Esophagus (tissue), 2 donors: ENCODE measurements around the gene SCN5A. TPM values are rescaled to one million over a fixed set of nuclear protein-coding genes. Genes with fewer than 3 reads are reported as not detected.

Source experiments
- H3K27ac ChIP-seq, 2 donors: one replicate each; pipeline ENCODE4 v1.5.1; 2013; ENCODE audit warnings: low read depth in 2 of 2, mild to moderate bottlenecking in 2 of 2, inconsistent platforms in 1 of 2, low read length in 1 of 2, moderate library complexity in 1 of 2
- H3K27me3 ChIP-seq, 2 donors: one replicate each; pipeline ENCODE4 v1.6.1; 2013; ENCODE audit warnings: low read length in 2 of 2, control low read depth in 1 of 2, mild to moderate bottlenecking in 1 of 2; ENCODE audit not compliant: insufficient read depth in 2 of 2, control insufficient read depth in 1 of 2
- H3K36me3 ChIP-seq, 2 donors: one replicate each; pipeline ENCODE4 v1.6.1; 2013; ENCODE audit warnings: low read length in 1 of 2; ENCODE audit not compliant: control insufficient read depth in 2 of 2, insufficient read depth in 2 of 2
- H3K4me1 ChIP-seq, 2 donors: one replicate each; pipeline ENCODE4 v1.6.1; 2013; ENCODE audit warnings: low read length in 1 of 2; ENCODE audit not compliant: control insufficient read depth in 2 of 2, insufficient read depth in 2 of 2
- H3K4me3 ChIP-seq, 2 donors: one replicate each; pipeline ENCODE4 v1.5.1; 2013; ENCODE audit warnings: low read length in 2 of 2, mild to moderate bottlenecking in 2 of 2, low read depth in 1 of 2, moderate library complexity in 1 of 2
- H3K9me3 ChIP-seq, 2 donors: one replicate each; pipeline ENCODE4 v1.6.1; 2013; ENCODE audit warnings: mild to moderate bottlenecking in 2 of 2, low read depth in 1 of 2, low read length in 1 of 2, moderate library complexity in 1 of 2; ENCODE audit not compliant: control insufficient read depth in 2 of 2, insufficient read depth in 1 of 2
- WGBS, 2 donors: extraction: QIAGEN DNeasy Blood & Tissue Kit; methylation state at CpG; one replicate each; pipeline ENCODE4 v1.1.7; 2013; 5-methylcytosine and 5-hydroxymethylcytosine counted together
- polyA plus RNA-seq, 2 donors: library from polyadenylated mRNA; stranded (reverse); fragments of 200-250 nt; gene quantifications; one replicate each; pipeline ENCODE4 v1.2.3, GENCODE V29; 2013
- donor health status: healthy with polysubstance abuse.
- donor health status: Bipolar disorder and iron deficiency.

Gene SCN5A
- polyA plus RNA-seq, 2 donors, result 0.02 to 0.05 TPM

DNA sequence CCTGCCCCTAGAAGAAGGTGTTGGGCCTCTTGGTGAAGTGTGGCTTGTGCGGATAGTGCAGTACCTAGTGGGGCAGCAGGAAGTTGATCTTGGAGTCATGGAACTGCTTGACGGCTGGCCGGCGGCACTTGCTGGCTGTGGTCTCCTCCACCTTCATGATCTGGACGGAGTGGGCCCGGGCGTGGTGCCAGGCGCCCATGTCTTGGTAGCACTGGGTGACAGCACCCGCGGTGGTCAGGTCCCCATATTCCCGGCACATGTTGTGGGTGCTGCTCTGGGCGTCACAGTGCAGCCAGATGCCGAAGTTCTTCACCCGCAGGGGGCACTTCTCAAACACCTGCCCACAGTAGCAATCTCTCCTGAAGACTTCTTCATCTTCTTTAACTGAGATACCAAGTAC is 122.7 kb downstream of the SCN5A start:
- 97 to 99% methylated on average over 14 of the region's 14 CpGs for WGBS, 2 donors

DNA sequence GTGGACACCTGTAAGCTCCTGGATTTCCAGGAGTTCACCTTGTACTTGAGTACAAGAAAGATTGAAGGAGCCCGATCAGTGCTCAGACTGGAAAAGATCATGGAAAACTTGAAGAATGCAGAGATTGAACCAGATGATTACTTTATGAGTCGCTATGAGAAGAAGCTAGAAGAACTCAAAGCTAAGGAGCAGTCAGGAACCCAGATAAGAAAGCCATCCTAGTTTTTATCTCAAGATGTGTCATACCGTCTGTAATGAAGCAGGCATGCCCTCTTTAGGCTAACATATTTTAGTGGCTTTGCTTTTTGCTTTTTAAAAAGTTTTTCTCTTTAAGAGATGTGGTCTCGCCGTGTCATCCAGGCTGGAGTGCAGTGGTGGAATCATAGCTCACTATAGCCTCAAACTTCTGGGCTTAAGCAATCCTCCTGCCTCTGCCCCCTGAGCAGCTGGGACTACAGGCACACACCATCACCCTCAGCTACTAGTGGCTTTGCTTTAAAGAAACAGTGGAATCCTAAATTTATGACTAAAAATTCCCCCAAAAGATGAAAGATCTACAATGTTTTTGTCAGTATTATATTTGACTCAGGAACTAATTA is 125.2 kb downstream of the SCN5A start:
- no peaks in the 10 kb centered on the region for H3K4me1 ChIP-seq
- H3K27ac ChIP-seq, result no peak overlapping the region
- no peaks in the 10 kb centered on the region for H3K9me3 ChIP-seq
- H3K36me3 ChIP-seq, result peaks cover 10 to 11% of the 10 kb centered on the region in 2 donors
- H3K27me3 ChIP-seq, result no peaks in the 10 kb centered on the region
- WGBS, 2 donors, result 94 to 96% methylated on average over 5 of the region's 5 CpGs
- H3K4me3 ChIP-seq, result no peak overlapping the region

More for the DNA sequence above, 122.7 kb downstream of the SCN5A start:
- Histone ChIP-seq H3K9me3 (no peaks in the 10 kb centered on the region), H3K27me3 (no peaks in the 10 kb centered on the region), H3K36me3 (peaks cover 10 to 11% of the 10 kb centered on the region in 2 donors), H3K4me1 (no peaks in the 10 kb centered on the region), H3K4me3 (no peak overlapping the region), H3K27ac (no peak overlapping the region)

DNA sequence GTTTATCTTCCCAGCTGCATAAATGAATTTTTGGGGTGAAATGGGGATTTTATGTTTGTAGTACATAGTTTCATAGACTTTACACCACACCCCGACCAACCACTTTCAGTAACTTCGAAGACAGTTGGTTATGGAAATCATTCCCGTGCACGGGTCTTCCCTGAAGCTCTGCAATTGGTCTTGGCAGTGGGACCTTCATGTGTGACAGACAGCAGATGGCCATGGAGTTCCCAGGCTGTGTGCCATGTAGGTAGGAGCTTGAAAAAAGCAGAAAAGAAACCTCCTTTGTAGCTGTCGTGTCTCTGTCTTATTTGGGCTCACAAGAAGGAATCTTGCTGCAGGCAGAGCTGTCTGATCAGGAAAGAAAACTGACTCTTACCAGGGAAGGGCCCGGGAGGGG is 127.5 kb downstream of the SCN5A start:
- H3K36me3 ChIP-seq, result peaks cover 7% of the 10 kb centered on the region in 2 donors

DNA sequence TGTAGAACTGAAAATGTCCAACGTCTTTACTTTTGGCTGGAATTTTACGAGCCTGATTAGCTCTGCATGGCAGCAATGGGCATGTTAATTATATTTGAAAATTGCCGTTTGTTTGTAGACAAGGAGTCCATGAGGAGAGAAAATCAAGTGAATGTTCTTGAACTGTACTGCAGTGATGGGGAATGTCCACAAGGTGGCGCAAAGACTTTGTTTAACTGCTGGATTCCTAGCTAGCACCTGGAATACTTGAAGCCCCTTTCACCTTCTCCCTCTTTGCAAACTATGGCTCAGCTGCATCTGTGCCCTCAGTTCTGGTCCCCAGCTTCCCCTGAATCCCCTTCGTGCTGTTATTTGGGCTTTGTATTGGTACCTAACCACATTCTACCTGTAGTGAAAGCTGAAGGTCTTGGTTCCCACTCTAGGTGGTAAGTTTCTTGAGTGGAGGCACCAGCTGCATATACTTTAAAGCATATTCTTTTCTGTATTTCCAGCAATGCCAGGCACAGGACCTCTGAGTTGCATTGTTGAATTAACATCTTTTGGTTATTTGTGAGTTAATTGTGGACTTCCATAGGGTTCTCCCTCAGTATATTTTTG is 128.0 kb downstream of the SCN5A start:
- no peaks in the 10 kb centered on the region for H3K9me3 ChIP-seq
- H3K36me3 ChIP-seq, result peaks cover 7% of the 10 kb centered on the region in 2 donors
- 2 to 3% methylated on average over 5 of the region's 5 CpGs for WGBS, 2 donors
- no peaks in the 10 kb centered on the region for H3K27me3 ChIP-seq
- H3K27ac ChIP-seq, result no peak overlapping the region
- no peak overlapping the region for H3K4me3 ChIP-seq
- no peaks in the 10 kb centered on the region for H3K4me1 ChIP-seq

More for the DNA sequence above, 127.5 kb downstream of the SCN5A start:
- Histone ChIP-seq H3K4me3 (no peak overlapping the region), H3K27me3 (no peaks in the 10 kb centered on the region), H3K4me1 (no peaks in the 10 kb centered on the region), H3K9me3 (no peaks in the 10 kb centered on the region), H3K27ac (no peak overlapping the region)
- 89 to 92% methylated on average over 6 of the region's 6 CpGs for WGBS, 2 donors

DNA sequence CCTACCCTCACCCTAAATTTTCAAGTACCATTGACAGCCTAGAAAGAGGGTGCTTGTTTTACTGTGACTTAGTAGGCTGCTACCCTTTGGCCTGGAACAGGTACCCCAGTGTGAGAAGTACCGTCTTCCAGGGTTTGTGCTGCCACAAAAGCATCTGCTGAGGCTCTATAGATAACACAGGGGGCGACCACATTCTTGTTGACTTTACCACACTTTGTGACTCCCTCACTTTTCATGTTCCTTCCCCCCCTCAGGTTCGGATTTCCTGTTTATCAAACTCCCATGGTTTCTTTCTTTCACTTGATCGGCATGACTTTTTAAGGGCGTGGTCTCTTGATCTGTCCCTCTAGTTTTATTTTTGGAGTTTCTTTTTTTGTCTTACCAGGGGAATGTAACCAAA is 129.8 kb downstream of the SCN5A start:
- Histone ChIP-seq H3K27me3 (no peaks in the 10 kb centered on the region), H3K9me3 (no peaks in the 10 kb centered on the region), H3K4me1 (no peaks in the 10 kb centered on the region), H3K4me3 (no peak overlapping the region), H3K27ac (no peak overlapping the region), H3K36me3 (peaks cover 7 to 10% of the 10 kb centered on the region in 2 donors)
- 51 to 61% methylated on average over 5 of the region's 5 CpGs for WGBS, 2 donors

GRCh38 chr3:38519000-38519399 is 130.5 kb downstream of the SCN5A start:
- peaks cover 7 to 8% of the 10 kb centered on the region in 2 donors for H3K36me3 ChIP-seq
- H3K9me3 ChIP-seq, result no peaks in the 10 kb centered on the region
- 56 to 62% methylated on average over 1 of the region's 1 CpG for WGBS, 2 donors
- H3K4me3 ChIP-seq, result no peak overlapping the region
- H3K27me3 ChIP-seq, result no peaks in the 10 kb centered on the region
- H3K4me1 ChIP-seq, result no peaks in the 10 kb centered on the region
- H3K27ac ChIP-seq, result no peak overlapping the region

DNA sequence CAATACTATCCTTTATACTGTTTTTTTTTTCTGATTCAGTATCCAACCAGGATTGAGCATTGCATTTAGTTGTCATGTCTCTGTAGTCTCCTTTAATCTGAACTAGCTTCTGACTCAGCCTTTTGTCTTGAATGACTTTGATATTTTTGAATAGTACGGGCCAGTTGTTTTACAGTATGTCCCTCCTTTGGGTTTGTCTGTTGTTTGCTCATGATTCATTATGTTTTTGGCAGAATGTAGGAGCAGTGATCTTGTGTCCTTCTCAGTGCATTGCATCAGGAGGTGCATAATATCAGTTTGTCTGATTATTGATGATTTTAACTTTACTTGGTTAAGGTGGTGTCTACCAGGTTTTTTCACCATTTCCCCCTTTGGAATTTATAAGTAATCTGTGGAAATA is 132.8 kb downstream of the SCN5A start:
- no peaks in the 10 kb centered on the region for H3K4me1 ChIP-seq
- no peaks in the 10 kb centered on the region for H3K9me3 ChIP-seq
- H3K27me3 ChIP-seq, result no peaks in the 10 kb centered on the region
- 0 to 61% methylated on average over 1 of the region's 1 CpG for WGBS, 2 donors
- H3K36me3 ChIP-seq, result peaks cover 0 to 5% of the 10 kb centered on the region in 2 donors
- no peak overlapping the region for H3K27ac ChIP-seq
- no peak overlapping the region for H3K4me3 ChIP-seq

- 95% methylated on average over 7 of the region's 7 CpGs for WGBS, 2 donors
- Histone ChIP-seq H3K27ac (no peak overlapping the region), H3K36me3 (peaks cover 0 to 5% of the 10 kb centered on the region in 2 donors)
These were observed 134.1 kb downstream of the SCN5A start for GRCh38 chr3:38515367-38515766.

DNA sequence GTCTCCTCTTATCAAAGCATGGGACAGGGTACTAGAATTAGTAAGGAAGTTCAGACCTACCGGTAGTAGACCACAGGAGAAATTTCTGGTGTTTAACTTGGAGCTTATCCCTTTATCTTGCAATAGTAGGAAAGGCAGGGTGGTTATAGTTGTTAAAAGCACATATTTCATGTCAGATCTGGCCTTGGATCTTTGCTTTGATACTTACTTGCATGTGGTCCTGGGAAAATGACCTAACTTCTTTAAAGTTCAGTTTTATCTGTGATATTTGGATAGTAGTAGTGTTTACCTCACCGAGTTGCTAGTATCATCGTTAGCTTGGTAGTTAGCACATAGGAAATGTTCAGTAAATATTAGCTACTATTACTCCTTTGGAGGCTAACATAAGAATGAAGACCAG is 137.9 kb downstream of the SCN5A start:
- WGBS, 2 donors, result 76 to 82% methylated on average over 3 of the region's 3 CpGs

More at GRCh38 chr3:38515367-38515766, 134.1 kb downstream of the SCN5A start:
- Histone ChIP-seq H3K27me3 (no peaks in the 10 kb centered on the region), H3K9me3 (no peaks in the 10 kb centered on the region), H3K4me1 (no peaks in the 10 kb centered on the region), H3K4me3 (no peak overlapping the region)

DNA sequence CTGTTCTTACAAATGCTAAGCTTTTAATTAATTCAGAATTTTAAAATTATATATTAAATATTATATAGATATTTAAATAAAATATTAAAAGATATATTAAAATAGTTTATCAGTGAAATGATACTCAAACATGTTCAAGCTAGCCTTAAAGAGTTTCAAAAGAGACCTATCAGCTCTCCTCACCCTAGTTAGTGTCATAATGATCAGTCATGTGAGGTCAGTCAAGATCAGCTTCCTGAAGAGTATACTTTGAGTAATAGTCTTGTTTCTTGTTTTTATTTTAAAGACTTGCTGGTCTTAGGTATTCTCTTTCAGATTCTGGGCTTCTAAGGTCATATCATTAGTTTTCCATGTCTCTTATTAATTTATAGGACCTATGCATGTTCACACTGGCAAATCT is 138.9 kb downstream of the SCN5A start:
- no peak overlapping the region for H3K4me3 ChIP-seq
- H3K36me3 ChIP-seq, result peaks cover 0 to 5% of the 10 kb centered on the region in 2 donors
- no peaks in the 10 kb centered on the region for H3K4me1 ChIP-seq
- no peak overlapping the region for H3K27ac ChIP-seq
- H3K27me3 ChIP-seq, result no peaks in the 10 kb centered on the region
- no peaks in the 10 kb centered on the region for H3K9me3 ChIP-seq

More for the DNA sequence above, 137.9 kb downstream of the SCN5A start:
- H3K4me3 ChIP-seq, result no peak overlapping the region
- no peaks in the 10 kb centered on the region for H3K27me3 ChIP-seq
- H3K36me3 ChIP-seq, result peaks cover 0 to 5% of the 10 kb centered on the region in 2 donors
- H3K27ac ChIP-seq, result no peak overlapping the region
- H3K4me1 ChIP-seq, result no peaks in the 10 kb centered on the region
- H3K9me3 ChIP-seq, result no peaks in the 10 kb centered on the region
